Esophagus squamous epithelium (tissue), 5 donors: ENCODE results near the gene ACOX2. TPM values are rescaled to one million over a fixed set of nuclear protein-coding genes. Genes with fewer than 3 reads are reported as not detected.

Experiments used
- DNase-seq: peaks from one replicate; lab custom pipeline; 2025; lab: John Stamatoyannopoulos, UW
- H3K27ac ChIP-seq, 4 donors: fragments of 200-600 bp; sonication (generic); one replicate each; pipeline ENCODE4 v1.5.1; 2016 to 2019; ENCODE audit warnings: mild to moderate bottlenecking in 1 of 4
- H3K27me3 ChIP-seq, 4 donors: fragments of 200-600 bp; sonication (generic); 1 replicate in 3 of 4; 2 replicates in 1 of 4; pipeline versions ENCODE4 v1.5.1 to v1.6.0; 2017 to 2021; ENCODE audit warnings: antibody characterized with exemption in 1 of 4
- H3K36me3 ChIP-seq, 3 donors: fragments of 200-600 bp; sonication (generic); one replicate each; pipeline ENCODE4 v1.5.1; 2016 to 2019
- H3K4me1 ChIP-seq, 3 donors: fragments of 200-600 bp; sonication (generic); one replicate each; pipeline ENCODE4 v1.5.1; 2017 to 2019
- H3K4me3 ChIP-seq, 4 donors: fragments of 200-600 bp; sonication (generic); 1 replicate in 3 of 4; 2 replicates in 1 of 4; pipeline ENCODE4 v1.5.1; 2016 to 2019; ENCODE audit warnings: mild to moderate bottlenecking in 2 of 4, moderate library complexity in 1 of 4
- H3K9me3 ChIP-seq, 3 donors: fragments of 200-600 bp; sonication (generic); one replicate each; pipeline ENCODE4 v1.5.1; 2016 to 2019
- POLR2A ChIP-seq, 4 donors: fragments of 450-650 bp; IDR thresholded peaks; one replicate each; pipeline ENCODE4 v1.6.1; 2017; ENCODE audit warnings: antibody characterized with exemption in 4 of 4, mild to moderate bottlenecking in 4 of 4, moderate library complexity in 3 of 4
- WGBS, 2 donors: methylation state at CpG; one replicate each; pipeline ENCODE4 v1.1.5; 2018; 5-methylcytosine and 5-hydroxymethylcytosine counted together
- intact Hi-C: fragments of 100-400 bp; cut with DNase I; formaldehyde crosslinking; loops from one replicate; pipeline ENCODE4 v1.15.0; 2022
- total RNA-seq, 4 donors: library from RNA; depleted of rRNA; stranded (reverse); fragments of >200 nt; gene quantifications; one replicate each; pipeline ENCODE4 v1.1.0, GENCODE V29; 2016
- TF ChIP-seq, protein P1 (sequence below), 6 experiments: fragments of 450-650 bp in 4 of 6; fragments of 200-600 bp in 2 of 6; sonication (generic) in 2 of 6; IDR thresholded peaks; one replicate each; pipeline ENCODE4 v1.5.1; 2016 to 2019; ENCODE audit warnings: antibody characterized with exemption in 6 of 6, mild to moderate bottlenecking in 4 of 6, moderate library complexity in 4 of 6
- donor health status: DM: yes; HTN: yes; CAD: no.

The ACOX2 gene
- total RNA-seq, 4 donors from 2014 or later, result 5.3 to 14.1 (median 10.0) TPM

DNA sequence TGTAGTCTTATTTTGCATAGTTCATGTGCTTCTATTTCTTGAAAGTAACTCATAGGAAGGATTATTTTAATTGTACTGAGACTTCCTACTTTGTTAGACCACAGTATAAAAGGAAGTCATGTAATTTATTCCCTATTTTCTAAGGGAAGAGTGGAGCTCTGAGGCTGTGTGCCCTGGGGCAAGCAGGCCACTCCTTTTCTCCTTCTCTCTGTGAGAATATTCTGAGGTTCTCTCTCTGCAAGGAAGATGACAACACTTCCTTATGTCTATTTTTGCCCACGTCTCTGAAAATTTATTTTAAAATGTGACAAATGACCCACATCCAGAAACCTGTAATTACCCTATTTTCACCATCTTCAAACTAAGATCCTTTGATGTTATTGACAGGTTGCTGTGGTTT is 34.1 kb downstream of the ACOX2 start:
- WGBS, 2 donors, result 14 to 15% methylated on average over 1 of the region's 1 CpG
- Histone ChIP-seq H3K9me3 (no peaks in the 10 kb centered on the region), H3K4me3 (no peak overlapping the region), H3K27me3 (no peaks in the 10 kb centered on the region), H3K27ac (no peak overlapping the region), H3K4me1 (peaks cover 0 to 47% (median 1%) of the 10 kb centered on the region in 3 donors), H3K36me3 (peaks cover 0 to 57% (median 11%) of the 10 kb centered on the region in 3 donors)
- TF ChIP-seq POLR2A (IDR thresholded peaks at IDR 0.05), result no peak
- TF ChIP-seq, protein P1, sequence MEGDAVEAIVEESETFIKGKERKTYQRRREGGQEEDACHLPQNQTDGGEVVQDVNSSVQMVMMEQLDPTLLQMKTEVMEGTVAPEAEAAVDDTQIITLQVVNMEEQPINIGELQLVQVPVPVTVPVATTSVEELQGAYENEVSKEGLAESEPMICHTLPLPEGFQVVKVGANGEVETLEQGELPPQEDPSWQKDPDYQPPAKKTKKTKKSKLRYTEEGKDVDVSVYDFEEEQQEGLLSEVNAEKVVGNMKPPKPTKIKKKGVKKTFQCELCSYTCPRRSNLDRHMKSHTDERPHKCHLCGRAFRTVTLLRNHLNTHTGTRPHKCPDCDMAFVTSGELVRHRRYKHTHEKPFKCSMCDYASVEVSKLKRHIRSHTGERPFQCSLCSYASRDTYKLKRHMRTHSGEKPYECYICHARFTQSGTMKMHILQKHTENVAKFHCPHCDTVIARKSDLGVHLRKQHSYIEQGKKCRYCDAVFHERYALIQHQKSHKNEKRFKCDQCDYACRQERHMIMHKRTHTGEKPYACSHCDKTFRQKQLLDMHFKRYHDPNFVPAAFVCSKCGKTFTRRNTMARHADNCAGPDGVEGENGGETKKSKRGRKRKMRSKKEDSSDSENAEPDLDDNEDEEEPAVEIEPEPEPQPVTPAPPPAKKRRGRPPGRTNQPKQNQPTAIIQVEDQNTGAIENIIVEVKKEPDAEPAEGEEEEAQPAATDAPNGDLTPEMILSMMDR (IDR thresholded peaks at IDR 0.05), result no peak
- intact Hi-C loops, result no loop called here
- DNase-seq, result no peak

DNA sequence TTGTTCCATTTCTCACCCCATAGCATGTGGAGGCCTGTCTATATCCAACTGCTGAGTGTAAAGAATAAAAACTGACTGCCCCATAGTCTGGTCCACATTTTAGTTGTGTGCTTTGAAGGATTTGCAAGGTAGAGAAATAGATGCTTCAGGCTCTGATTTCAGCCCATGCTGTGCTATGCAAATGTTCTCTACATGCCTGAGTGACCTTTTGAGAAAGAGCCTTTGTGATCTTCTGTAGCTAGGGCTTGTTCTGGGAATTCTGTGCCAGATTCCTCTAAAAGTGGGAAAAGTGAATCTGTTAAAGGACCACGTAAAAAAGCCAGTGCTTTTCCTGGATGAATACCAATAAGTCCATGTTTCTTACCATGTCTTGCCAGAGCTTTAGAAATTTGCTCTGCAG is 39.9 kb downstream of the ACOX2 start:
- Histone ChIP-seq H3K4me1 (peaks cover 27 to 66% (median 49%) of the 10 kb centered on the region in 3 donors), H3K27me3 (no peaks in the 10 kb centered on the region), H3K36me3 (peaks cover 0 to 27% (median 5%) of the 10 kb centered on the region in 3 donors), H3K4me3 (no peak overlapping the region), H3K27ac (peak overlapping the region in 2 of 4 donors; percentile 5 to 35), H3K9me3 (no peaks in the 10 kb centered on the region)
- TF ChIP-seq, protein P1 (IDR thresholded peaks at IDR 0.05), result no peak
- TF ChIP-seq POLR2A (IDR thresholded peaks at IDR 0.05), result no peak
- no peak for DNase-seq
- intact Hi-C loops, result no loop called here
- WGBS, 2 donors, result 15 to 33% methylated on average over 1 of the region's 1 CpG

DNA sequence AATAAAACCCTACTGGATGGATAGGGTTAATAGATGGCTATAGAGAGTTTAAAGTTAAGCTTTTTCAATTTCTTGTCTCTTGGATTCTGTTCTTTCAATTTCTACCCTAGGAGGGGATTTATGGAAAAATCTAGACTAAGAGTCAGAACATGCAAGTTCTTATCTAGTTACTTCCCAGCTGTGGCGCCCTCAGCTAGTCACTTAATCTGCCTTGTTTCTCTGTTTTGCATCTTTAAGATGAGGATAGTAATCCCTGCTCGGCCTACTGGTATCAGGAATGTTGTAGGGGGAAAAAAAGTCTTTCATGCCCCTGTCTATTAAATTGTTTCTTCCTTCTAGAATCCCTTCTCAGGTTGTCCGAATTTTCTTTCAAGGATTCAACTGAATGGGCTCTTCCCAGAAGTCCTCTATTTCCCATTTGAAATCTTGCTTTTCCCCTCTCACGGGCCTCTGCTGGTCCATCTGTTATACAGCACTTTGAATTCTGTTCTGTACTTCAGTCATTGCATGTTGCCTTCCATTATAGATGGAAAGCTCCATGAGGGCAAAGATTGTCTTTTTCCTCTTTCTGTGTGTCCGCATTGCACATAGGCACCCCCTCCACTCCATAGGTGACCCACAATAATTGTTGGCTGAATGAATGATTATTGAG is 40.7 kb downstream of the ACOX2 start:
- H3K4me1 ChIP-seq, result peaks cover 28 to 69% (median 49%) of the 10 kb centered on the region in 3 donors
- no peaks in the 10 kb centered on the region for H3K9me3 ChIP-seq
- intact Hi-C loops, result no loop called here
- TF ChIP-seq, protein P1 (IDR thresholded peaks at IDR 0.05), result no peak
- no peak for TF ChIP-seq POLR2A (IDR thresholded peaks at IDR 0.05)
- no peak for DNase-seq
- no peak overlapping the region for H3K27ac ChIP-seq
- 81 to 89% methylated on average over 5 of the region's 5 CpGs for WGBS, 2 donors
- peaks cover 0 to 20% (median 5%) of the 10 kb centered on the region in 3 donors for H3K36me3 ChIP-seq
- H3K27me3 ChIP-seq, result no peaks in the 10 kb centered on the region
- no peak overlapping the region for H3K4me3 ChIP-seq

DNA sequence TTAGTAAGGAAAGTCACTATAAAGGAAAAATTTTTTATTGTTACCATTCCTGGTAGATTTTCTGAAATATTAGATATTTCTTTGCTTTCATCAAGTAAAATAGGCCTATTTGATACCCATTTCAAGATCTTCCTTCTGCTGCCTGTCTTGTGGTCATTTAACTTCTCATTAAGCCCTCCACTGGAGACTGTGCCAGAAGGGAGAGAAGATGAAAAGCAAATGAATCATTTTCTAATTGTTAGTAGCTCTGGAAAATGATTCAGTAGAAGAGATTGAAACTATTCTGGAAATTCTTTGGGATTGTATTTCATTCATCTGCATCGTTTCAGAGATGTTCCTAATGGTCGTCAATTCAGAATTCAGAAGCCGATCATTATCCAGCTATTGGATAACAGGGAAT is 41.9 kb downstream of the ACOX2 start:
- intact Hi-C loops, result no loop called here
- WGBS, 2 donors, result 45 to 53% methylated on average over 3 of the region's 3 CpGs
- peaks cover 33 to 82% (median 54%) of the 10 kb centered on the region in 3 donors for H3K4me1 ChIP-seq

DNA sequence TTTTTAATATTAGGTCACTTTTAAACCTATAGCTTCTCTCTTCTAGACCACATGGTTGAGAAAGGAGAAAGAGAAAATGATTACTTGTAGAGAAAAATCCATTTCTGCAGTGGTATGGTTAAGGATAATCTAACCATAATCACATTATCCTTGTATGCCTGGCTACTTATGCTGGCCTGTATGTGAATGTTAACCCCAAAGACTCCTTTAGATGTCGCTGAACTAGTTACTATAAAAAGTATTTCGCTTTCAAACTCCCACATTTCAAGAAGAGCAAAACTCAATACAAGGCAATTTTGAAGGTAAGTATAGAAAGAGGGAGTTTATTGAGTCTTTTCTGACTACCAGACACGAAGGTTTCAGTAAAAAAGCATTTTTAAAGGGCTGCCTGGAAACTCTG is 42.9 kb downstream of the ACOX2 start:
- H3K27me3 ChIP-seq, result no peaks in the 10 kb centered on the region
- 44 to 61% methylated on average over 3 of the region's 3 CpGs for WGBS, 2 donors
- intact Hi-C loops, result loop anchor here (5.0 kb wide), 1 partner anchor 38 kb away; no protein-coding TSS in a partner anchor
- peak overlapping the region in 3 of 4 donors; percentile 79 to 96 (median 92) for H3K4me3 ChIP-seq
- H3K36me3 ChIP-seq, result no peaks in the 10 kb centered on the region
- no peaks in the 10 kb centered on the region for H3K9me3 ChIP-seq
- peak overlapping the region in 1 of 4 donors; percentile 1 for H3K27ac ChIP-seq
- TF ChIP-seq, protein P1 (IDR thresholded peaks at IDR 0.05), result no peak
- TF ChIP-seq POLR2A (IDR thresholded peaks at IDR 0.05), result no peak
- H3K4me1 ChIP-seq, result peaks cover 33 to 84% (median 54%) of the 10 kb centered on the region in 3 donors
- no peak for DNase-seq

More for the DNA sequence above, 41.9 kb downstream of the ACOX2 start:
- Histone ChIP-seq H3K4me3 (peak overlapping the region in 1 of 4 donors; percentile 96), H3K27me3 (no peaks in the 10 kb centered on the region), H3K9me3 (no peaks in the 10 kb centered on the region), H3K36me3 (peaks cover 0 to 10% (median 0%) of the 10 kb centered on the region in 3 donors), H3K27ac (no peak overlapping the region)
- TF ChIP-seq, protein P1 (IDR thresholded peaks at IDR 0.05), result no peak
- no peak for TF ChIP-seq POLR2A (IDR thresholded peaks at IDR 0.05)
- no peak for DNase-seq
